Erythroblast (primary cell): Measurements from ENCODE around the gene LMO2.

Experiments used
- GATA1 ChIP-seq: IDR thresholded peaks from 2 replicates; pipeline ENCODE4 v1.6.1; 2011; ENCODE audit warnings: low read depth, mild to moderate bottlenecking, control low read depth, low read length, moderate library complexity
- POLR2A ChIP-seq: IDR thresholded peaks from 2 replicates; pipeline ENCODE4 v1.6.1; 2011; ENCODE audit warnings: mild to moderate bottlenecking, low read length

- no peak for TF ChIP-seq POLR2A
- no peak for TF ChIP-seq GATA1
Measured at GRCh38 chr11:33913991-33914390, 22.1 kb upstream of the LMO2 start.
